ENCODE data around the gene BCL6. TPM values are rescaled to one million over a fixed set of nuclear protein-coding genes. Genes with fewer than 3 reads are reported as not detected.

Gene BCL6
- total RNA-seq, 2 experiments from 2014 or later = 30.4 to 33.4 TPM

- no peaks in the 10 kb centered on the region for H3K9me3 Mint-ChIP-seq
- peaks cover 57% of the 10 kb centered on the region for H3K4me1 Mint-ChIP-seq
- H3K27ac Mint-ChIP-seq = no peak overlapping the region
- H3K36me3 Mint-ChIP-seq (ENCODE audit: low read depth) = peaks cover 12% of the 10 kb centered on the region
- no peak overlapping the region for H3K4me3 Mint-ChIP-seq
- no peak for DNase-seq
- H3K27me3 Mint-ChIP-seq = no peaks in the 10 kb centered on the region
- POLR2A ChIA-PET = no interaction called here
- CTCF ChIA-PET = interaction anchor here (0.6 kb wide), 1 partner anchor 1498 kb away, joined by 3 read pairs; no protein-coding TSS in a partner anchor
Observed at GRCh38 chr3:187774185-187774789, 29.0 kb upstream of the BCL6 start.

- Mint-ChIP-seq H3K27me3 (no peaks in the 10 kb centered on the region), H3K9me3 (no peaks in the 10 kb centered on the region), H3K4me1 (peaks cover 57% of the 10 kb centered on the region), H3K36me3 (ENCODE audit: low read depth) (peaks cover 11% of the 10 kb centered on the region), H3K27ac (no peak overlapping the region), H3K4me3 (no peak overlapping the region)
- POLR2A ChIA-PET = no interaction called here
- CTCF ChIA-PET = interaction anchor here (0.6 kb wide), 1 partner anchor 1499 kb away, joined by 3 read pairs; no protein-coding TSS in a partner anchor
- DNase-seq = no peak
Observed at GRCh38 chr3:187773233-187774184, 28.2 kb upstream of the BCL6 start.

- no peaks in the 10 kb centered on the region for H3K27me3 Mint-ChIP-seq
- peaks cover 16% of the 10 kb centered on the region for H3K36me3 Mint-ChIP-seq (ENCODE audit: low read depth)
- peaks cover 2% of the 10 kb centered on the region for H3K9me3 Mint-ChIP-seq
- peak overlapping the region; percentile 33 for H3K27ac Mint-ChIP-seq
- no peak for DNase-seq
- H3K4me3 Mint-ChIP-seq = no peak overlapping the region
- peaks cover 41% of the 10 kb centered on the region for H3K4me1 Mint-ChIP-seq
- ChIA-PET CTCF (interaction anchor here (1.5 kb wide), 2 partner anchors 8 to 23 kb away, joined by 3 to 5 read pairs; no protein-coding TSS in a partner anchor), POLR2A (interaction anchor here (0.6 to 1.9 kb wide), 5 partner anchors 9 to 292 kb away, joined by 3 to 9 read pairs (median 4); partner anchors contain the start of gene BCL6)
Observed at GRCh38 chr3:187770224-187770623, 25.0 kb upstream of the BCL6 start.

- Mint-ChIP-seq H3K27ac (peak overlapping the region; percentile 33), H3K9me3 (peaks cover 2% of the 10 kb centered on the region), H3K4me1 (peaks cover 42% of the 10 kb centered on the region), H3K27me3 (no peaks in the 10 kb centered on the region), H3K4me3 (no peak overlapping the region), H3K36me3 (ENCODE audit: low read depth) (peaks cover 16% of the 10 kb centered on the region)
- DNase-seq = no peak
- CTCF ChIA-PET = interaction anchor here (1.5 kb wide), 2 partner anchors 8 to 23 kb away, joined by 3 to 5 read pairs; no protein-coding TSS in a partner anchor
- POLR2A ChIA-PET = interaction anchor here (0.6 to 1.9 kb wide), 5 partner anchors 10 to 292 kb away, joined by 3 to 9 read pairs (median 4); partner anchors contain the start of gene BCL6
Observed at GRCh38 chr3:187769771-187770170, 24.5 kb upstream of the BCL6 start.

GRCh38 chr3:187767266-187768012 lies 22.2 kb upstream of the BCL6 start:
- CTCF ChIA-PET = interaction anchor here (0.5 to 1.3 kb wide), 4 partner anchors 31 to 543 kb away, joined by 3 to 4 read pairs (median 3); no protein-coding TSS in a partner anchor
- POLR2A ChIA-PET = interaction anchor here (1.4 kb wide), 1 partner anchor 12 kb away, joined by 3 read pairs; no protein-coding TSS in a partner anchor
- Mint-ChIP-seq H3K4me3 (no peak overlapping the region), H3K4me1 (peaks cover 33% of the 10 kb centered on the region), H3K27ac (no peak overlapping the region), H3K9me3 (peaks cover 2% of the 10 kb centered on the region), H3K27me3 (no peaks in the 10 kb centered on the region), H3K36me3 (ENCODE audit: low read depth) (peaks cover 11% of the 10 kb centered on the region)
- DNase-seq = no peak

GRCh38 chr3:187765342-187765741 lies 20.1 kb upstream of the BCL6 start:
- H3K9me3 Mint-ChIP-seq = peaks cover 7% of the 10 kb centered on the region
- H3K4me3 Mint-ChIP-seq = no peak overlapping the region
- peaks cover 25% of the 10 kb centered on the region for H3K36me3 Mint-ChIP-seq (ENCODE audit: low read depth)
- peaks cover 26% of the 10 kb centered on the region for H3K4me1 Mint-ChIP-seq
- H3K27me3 Mint-ChIP-seq = no peaks in the 10 kb centered on the region
- CTCF ChIA-PET = no interaction called here
- POLR2A ChIA-PET = no interaction called here
- no peak for DNase-seq
- no peak overlapping the region for H3K27ac Mint-ChIP-seq

- Mint-ChIP-seq H3K27ac (no peak overlapping the region), H3K4me1 (peaks cover 13% of the 10 kb centered on the region), H3K36me3 (ENCODE audit: low read depth) (peaks cover 25% of the 10 kb centered on the region), H3K9me3 (peaks cover 11% of the 10 kb centered on the region), H3K27me3 (no peaks in the 10 kb centered on the region), H3K4me3 (no peak overlapping the region)
- ChIA-PET POLR2A (interaction anchor here (1.0 to 1.2 kb wide), 2 partner anchors 17 to 21 kb away, joined by 3 read pairs; no protein-coding TSS in a partner anchor), CTCF (interaction anchor here (0.6 kb wide), 1 partner anchor 859 kb away, joined by 3 read pairs; no protein-coding TSS in a partner anchor)
- no peak for DNase-seq
Observed at GRCh38 chr3:187763850-187764648, 18.8 kb upstream of the BCL6 start.

- peaks cover 18% of the 10 kb centered on the region for H3K9me3 Mint-ChIP-seq
- no peak overlapping the region for H3K27ac Mint-ChIP-seq
- ChIA-PET POLR2A (interaction anchor here (1.8 kb wide), 1 partner anchor 17 kb away, joined by 4 read pairs; no protein-coding TSS in a partner anchor), CTCF (no interaction called here)
- no peaks in the 10 kb centered on the region for H3K27me3 Mint-ChIP-seq
- H3K36me3 Mint-ChIP-seq (ENCODE audit: low read depth) = peaks cover 23% of the 10 kb centered on the region
- no peak for DNase-seq
- peaks cover 5% of the 10 kb centered on the region for H3K4me1 Mint-ChIP-seq
- no peak overlapping the region for H3K4me3 Mint-ChIP-seq
Observed at GRCh38 chr3:187762792-187763191, 17.5 kb upstream of the BCL6 start.

GRCh38 chr3:187759601-187760000 lies 14.3 kb upstream of the BCL6 start:
- H3K27me3 Mint-ChIP-seq = no peaks in the 10 kb centered on the region
- H3K4me3 Mint-ChIP-seq = no peak overlapping the region
- no peak for DNase-seq
- POLR2A ChIA-PET = interaction anchor here (0.6 kb wide), 1 partner anchor 864 kb away, joined by 3 read pairs; no protein-coding TSS in a partner anchor
- CTCF ChIA-PET = no interaction called here
- no peaks in the 10 kb centered on the region for H3K4me1 Mint-ChIP-seq
- H3K36me3 Mint-ChIP-seq (ENCODE audit: low read depth) = peaks cover 18% of the 10 kb centered on the region
- H3K9me3 Mint-ChIP-seq = peaks cover 25% of the 10 kb centered on the region
- no peak overlapping the region for H3K27ac Mint-ChIP-seq

GRCh38 chr3:187758318-187758955 lies 13.2 kb upstream of the BCL6 start:
- H3K9me3 Mint-ChIP-seq = peaks cover 28% of the 10 kb centered on the region
- H3K27me3 Mint-ChIP-seq = no peaks in the 10 kb centered on the region
- H3K4me1 Mint-ChIP-seq = no peaks in the 10 kb centered on the region
- POLR2A ChIA-PET = no interaction called here
- no peak overlapping the region for H3K27ac Mint-ChIP-seq
- CTCF ChIA-PET = no interaction called here
- H3K36me3 Mint-ChIP-seq (ENCODE audit: low read depth) = peaks cover 18% of the 10 kb centered on the region
- DNase-seq = no peak
- H3K4me3 Mint-ChIP-seq = no peak overlapping the region

GRCh38 chr3:187753516-187753915 lies 8.2 kb upstream of the BCL6 start:
- ChIA-PET CTCF (interaction anchor here (0.7 to 1.7 kb wide), 2 partner anchors 14 to 27 kb away, joined by 3 to 4 read pairs; no protein-coding TSS in a partner anchor), POLR2A (no interaction called here)
- DNase-seq = no peak
- Mint-ChIP-seq H3K4me1 (peaks cover 35% of the 10 kb centered on the region), H3K9me3 (peaks cover 18% of the 10 kb centered on the region), H3K27me3 (no peaks in the 10 kb centered on the region), H3K36me3 (ENCODE audit: low read depth) (peaks cover 3% of the 10 kb centered on the region), H3K4me3 (no peak overlapping the region), H3K27ac (no peak overlapping the region)
